ENCODE data around the gene CSF3R. TPM values are rescaled to one million over a fixed set of nuclear protein-coding genes. Genes with fewer than 3 reads are reported as not detected.

Gene CSF3R
- total and polyA plus RNA-seq, 9 of the 15 experiments (the other 6 are each of a cell fraction or from before 2014, with no cell fraction given), result 0.21 to 0.86 (median 0.40) TPM; not detected in 1

- TF ChIP-seq, protein P1, sequence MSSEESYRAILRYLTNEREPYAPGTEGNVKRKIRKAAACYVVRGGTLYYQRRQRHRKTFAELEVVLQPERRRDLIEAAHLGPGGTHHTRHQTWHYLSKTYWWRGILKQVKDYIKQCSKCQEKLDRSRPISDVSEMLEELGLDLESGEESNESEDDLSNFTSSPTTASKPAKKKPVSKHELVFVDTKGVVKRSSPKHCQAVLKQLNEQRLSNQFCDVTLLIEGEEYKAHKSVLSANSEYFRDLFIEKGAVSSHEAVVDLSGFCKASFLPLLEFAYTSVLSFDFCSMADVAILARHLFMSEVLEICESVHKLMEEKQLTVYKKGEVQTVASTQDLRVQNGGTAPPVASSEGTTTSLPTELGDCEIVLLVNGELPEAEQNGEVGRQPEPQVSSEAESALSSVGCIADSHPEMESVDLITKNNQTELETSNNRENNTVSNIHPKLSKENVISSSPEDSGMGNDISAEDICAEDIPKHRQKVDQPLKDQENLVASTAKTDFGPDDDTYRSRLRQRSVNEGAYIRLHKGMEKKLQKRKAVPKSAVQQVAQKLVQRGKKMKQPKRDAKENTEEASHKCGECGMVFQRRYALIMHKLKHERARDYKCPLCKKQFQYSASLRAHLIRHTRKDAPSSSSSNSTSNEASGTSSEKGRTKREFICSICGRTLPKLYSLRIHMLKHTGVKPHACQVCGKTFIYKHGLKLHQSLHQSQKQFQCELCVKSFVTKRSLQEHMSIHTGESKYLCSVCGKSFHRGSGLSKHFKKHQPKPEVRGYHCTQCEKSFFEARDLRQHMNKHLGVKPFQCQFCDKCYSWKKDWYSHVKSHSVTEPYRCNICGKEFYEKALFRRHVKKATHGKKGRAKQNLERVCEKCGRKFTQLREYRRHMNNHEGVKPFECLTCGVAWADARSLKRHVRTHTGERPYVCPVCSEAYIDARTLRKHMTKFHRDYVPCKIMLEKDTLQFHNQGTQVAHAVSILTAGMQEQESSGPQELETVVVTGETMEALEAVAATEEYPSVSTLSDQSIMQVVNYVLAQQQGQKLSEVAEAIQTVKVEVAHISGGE (CRISPR knock-in tag; IDR thresholded peaks at IDR 0.05), result peak in 1 of 3 experiments; percentile 78; a peak in 2 of 6 replicates
- TF ChIP-seq, protein P2, sequence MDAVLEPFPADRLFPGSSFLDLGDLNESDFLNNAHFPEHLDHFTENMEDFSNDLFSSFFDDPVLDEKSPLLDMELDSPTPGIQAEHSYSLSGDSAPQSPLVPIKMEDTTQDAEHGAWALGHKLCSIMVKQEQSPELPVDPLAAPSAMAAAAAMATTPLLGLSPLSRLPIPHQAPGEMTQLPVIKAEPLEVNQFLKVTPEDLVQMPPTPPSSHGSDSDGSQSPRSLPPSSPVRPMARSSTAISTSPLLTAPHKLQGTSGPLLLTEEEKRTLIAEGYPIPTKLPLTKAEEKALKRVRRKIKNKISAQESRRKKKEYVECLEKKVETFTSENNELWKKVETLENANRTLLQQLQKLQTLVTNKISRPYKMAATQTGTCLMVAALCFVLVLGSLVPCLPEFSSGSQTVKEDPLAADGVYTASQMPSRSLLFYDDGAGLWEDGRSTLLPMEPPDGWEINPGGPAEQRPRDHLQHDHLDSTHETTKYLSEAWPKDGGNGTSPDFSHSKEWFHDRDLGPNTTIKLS (IDR thresholded peaks at IDR 0.05; ENCODE audit: borderline replicate concordance, low read depth), result no peak
- TF ChIP-seq GTF3C2 (IDR thresholded peaks at IDR 0.05; ENCODE audit: borderline replicate concordance, extremely low read depth, insufficient read length) (no peak), TEAD4 (IDR thresholded peaks at IDR 0.05; ENCODE audit: low read length) (no peak), TEAD4 (CRISPR knock-in tag; IDR thresholded peaks at IDR 0.05; ENCODE audit: borderline replicate concordance) (no peak), BRD9 (IDR thresholded peaks at IDR 0.05; ENCODE audit: low read depth, partially characterized antibody) (peak; percentile 76), SMARCA4 (IDR thresholded peaks at IDR 0.05) (no peak; the same call in 1 of the 2 replicates), HLTF (IDR thresholded peaks at IDR 0.05) (no peak), NCOR1 (IDR thresholded peaks at IDR 0.05) (no peak), HOXB6 (CRISPR knock-in tag; IDR thresholded peaks at IDR 0.05; ENCODE audit: borderline replicate concordance) (no peak), FOXM1 (IDR thresholded peaks at IDR 0.05; ENCODE audit: low read depth) (peak; percentile 15), FOXM1 (CRISPR knock-in tag; IDR thresholded peaks at IDR 0.05; ENCODE audit: low read depth) (no peak), YBX1 (IDR thresholded peaks at IDR 0.05) (no peak), DNMT1 (IDR thresholded peaks at IDR 0.05) (no peak), ARNT (IDR thresholded peaks at IDR 0.05) (peak in 1 of 2 experiments; percentile 32; a peak in 1 of 4 replicates), ZNF589 (CRISPR knock-in tag; IDR thresholded peaks at IDR 0.05; ENCODE audit: low read depth) (0 out of 2 replicates have a peak, but pooled peaks have one; percentile 36), ZFX (CRISPR knock-in tag; IDR thresholded peaks at IDR 0.05) (no peak), ZC3H8 (IDR thresholded peaks at IDR 0.05) (no peak), ZNF584 (CRISPR knock-in tag; IDR thresholded peaks at IDR 0.05; ENCODE audit: low read depth) (peak; percentile 83; the same call in 1 of the 2 replicates)
- TF ChIP-seq, protein P3, sequence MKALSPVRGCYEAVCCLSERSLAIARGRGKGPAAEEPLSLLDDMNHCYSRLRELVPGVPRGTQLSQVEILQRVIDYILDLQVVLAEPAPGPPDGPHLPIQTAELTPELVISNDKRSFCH (CRISPR knock-in tag; IDR thresholded peaks at IDR 0.05), result no peak
- TF ChIP-seq, protein P3 (tag; IDR thresholded peaks at IDR 0.05), result no peak
These were observed 17.9 kb downstream of the CSF3R start (continued) for GRCh38 chr1:36464605-36465393.

All from K562 (cell line).